NCI-H146 (cell line): ENCODE measurements around the gene MGST3.
"Not testable (repeated sequence)": the region's sequence is repeated elsewhere in the genome, so short reads cannot be mapped to it uniquely, and the experiment has no call there.

Experiments
- DNase-seq: peaks from one replicate; lab custom pipeline; 2025; lab: John Stamatoyannopoulos, UW

MGST3 gene

GRCh38 chr1:165630629-165631341, at the start of gene MGST3:
Gene MGST3, plus strand, starts transcription at chr1:165631234. Its CDS starts 18,614 bp downstream, at chr1:165649848.
- peak; percentile 98 for DNase-seq

GRCh38 chr1:165581926-165582325, 49.1 kb upstream of the MGST3 start:
- no peak for DNase-seq

GRCh38 chr1:165586398-165586797, 44.6 kb upstream of the MGST3 start:
- DNase-seq, result no peak

GRCh38 chr1:165591391-165591790, 39.6 kb upstream of the MGST3 start:
- not testable (repeated sequence) for DNase-seq

GRCh38 chr1:165592945-165593823, 37.9 kb upstream of the MGST3 start:
- DNase-seq, result peak; percentile 41

GRCh38 chr1:165595246-165595938, 35.6 kb upstream of the MGST3 start:
- DNase-seq, result no peak

GRCh38 chr1:165597883-165598675, 33.0 kb upstream of the MGST3 start:
- DNase-seq, result peak; percentile 95

GRCh38 chr1:165598676-165599059, 32.4 kb upstream of the MGST3 start:
- peak; percentile 14 for DNase-seq

- DNase-seq, result no peak
These were observed 30.2 kb upstream of the MGST3 start for GRCh38 chr1:165600793-165601192.

- no peak for DNase-seq
These were observed 27.2 kb upstream of the MGST3 start for GRCh38 chr1:165603810-165604209.

- peak; percentile 9 for DNase-seq
These were observed 25.8 kb upstream of the MGST3 start for GRCh38 chr1:165605246-165605645.

GRCh38 chr1:165606676-165607075, 24.4 kb upstream of the MGST3 start:
- DNase-seq, result not testable (repeated sequence)

- no peak for DNase-seq
These were observed 20.2 kb upstream of the MGST3 start for GRCh38 chr1:165610866-165611265.

GRCh38 chr1:165612062-165612461, 19.0 kb upstream of the MGST3 start:
- DNase-seq, result no peak

GRCh38 chr1:165616054-165616612, 14.9 kb upstream of the MGST3 start:
- DNase-seq, result no peak

- no peak for DNase-seq
These were observed 14.0 kb upstream of the MGST3 start for GRCh38 chr1:165616987-165617546.

- DNase-seq, result no peak
These were observed 11.3 kb upstream of the MGST3 start for GRCh38 chr1:165619647-165620151.

- DNase-seq, result no peak
These were observed 7.4 kb upstream of the MGST3 start for GRCh38 chr1:165623624-165624023.

- DNase-seq, result no peak
These were observed 6.6 kb upstream of the MGST3 start for GRCh38 chr1:165624441-165624840.

- DNase-seq, result no peak
These were observed 2.7 kb upstream of the MGST3 start for GRCh38 chr1:165628147-165628822.
